BJ (cell line): ENCODE measurements around the gene METRNL. TPM values are rescaled to one million over a fixed set of nuclear protein-coding genes. Genes with fewer than 3 reads are reported as not detected.

Experiments used
- CTCF ChIA-PET: fragments of 350-600 bp; formaldehyde crosslinking; extraction: SDS; loops from one replicate; lab custom pipeline; 2021; ENCODE audit warnings: antibody characterized with exemption, inconsistent platforms; lab: Yijun Ruan, JAX
- POLR2A ChIA-PET: fragments of 300-600 bp; sonication (Branson Sonifier 250); formaldehyde crosslinking; extraction: SDS; loops from one replicate; lab custom pipeline; 2021; ENCODE audit warnings: antibody characterized with exemption; lab: Charles Lee
- DNase-seq: peaks from one replicate; pipeline ENCODE4 v3.0.0-alpha.2; 2011; ENCODE audit warnings: low read depth
- H3K27me3 ChIP-seq: 2 replicates; pipeline ENCODE4 v1.6.0; 2011; ENCODE audit warnings: low read length; ENCODE audit not compliant: control insufficient read depth, insufficient read depth
- H3K36me3 ChIP-seq: 2 replicates; pipeline ENCODE4 v1.5.1; 2011; ENCODE audit warnings: low read length; ENCODE audit not compliant: control insufficient read depth, insufficient read depth
- H3K4me3 ChIP-seq: 2 replicates; pipeline ENCODE4 v1.5.1; 2011; ENCODE audit warnings: low read depth, mild to moderate bottlenecking, control low read depth, low read length
- polyA plus RNA-seq: library from polyadenylated mRNA; depleted of rRNA; stranded (reverse); fragments of >200 nt; gene quantifications from 2 replicates; pipeline ENCODE4 v1.2.3, GENCODE V29; 2011
- TF ChIP-seq, protein P1 (sequence below): IDR thresholded peaks from 2 replicates; pipeline ENCODE4 v1.5.1; 2011; ENCODE audit warnings: low read depth, mild to moderate bottlenecking, control low read depth, inconsistent platforms, low read length, moderate library complexity; ENCODE audit not compliant: insufficient read depth

Gene METRNL
- polyA plus RNA-seq, 1 experiment = 63.2 TPM

DNA sequence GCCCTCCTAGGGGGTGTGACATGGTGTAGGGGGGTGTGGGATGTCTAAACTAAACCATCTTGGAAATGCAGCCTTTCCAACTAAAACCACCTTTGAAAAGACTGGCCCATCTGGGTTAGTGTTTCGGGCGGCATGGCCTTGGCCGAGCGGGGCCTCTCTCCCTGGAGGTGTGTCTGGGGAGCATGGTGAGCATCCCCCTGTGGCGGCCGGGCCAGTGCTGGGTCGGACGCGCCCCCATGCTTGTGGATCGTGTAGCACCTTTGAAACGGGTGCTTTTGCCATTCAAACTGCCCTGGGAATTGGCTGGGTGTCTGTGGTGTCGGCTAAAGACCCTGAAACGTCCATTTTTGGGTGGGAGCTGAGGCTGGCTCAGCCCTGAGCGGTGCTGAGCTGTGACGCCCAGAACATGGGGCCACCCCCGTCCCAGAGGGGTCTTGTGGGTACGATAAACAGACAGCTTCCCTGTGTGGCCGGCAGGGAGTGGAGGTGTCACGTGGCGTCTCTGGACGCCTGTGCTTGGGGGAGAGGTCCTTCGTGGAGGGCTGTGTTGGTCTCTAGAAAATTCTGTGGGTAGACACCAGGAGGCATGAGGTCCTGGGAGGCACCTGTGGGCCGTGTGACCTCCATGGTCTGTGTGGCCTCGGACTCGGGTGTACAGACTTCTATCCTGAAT, 6.3 kb downstream of the METRNL start:
- H3K4me3 ChIP-seq = no peak overlapping the region
- H3K36me3 ChIP-seq = peaks cover 31% of the 10 kb centered on the region
- POLR2A ChIA-PET = no interaction called here
- H3K27me3 ChIP-seq = no peaks in the 10 kb centered on the region
- CTCF ChIA-PET = interaction anchor here (0.9 kb wide), 1 partner anchor 304 kb away, joined by 3 read pairs; no protein-coding TSS in a partner anchor
- no peak for DNase-seq
- TF ChIP-seq, protein P1, sequence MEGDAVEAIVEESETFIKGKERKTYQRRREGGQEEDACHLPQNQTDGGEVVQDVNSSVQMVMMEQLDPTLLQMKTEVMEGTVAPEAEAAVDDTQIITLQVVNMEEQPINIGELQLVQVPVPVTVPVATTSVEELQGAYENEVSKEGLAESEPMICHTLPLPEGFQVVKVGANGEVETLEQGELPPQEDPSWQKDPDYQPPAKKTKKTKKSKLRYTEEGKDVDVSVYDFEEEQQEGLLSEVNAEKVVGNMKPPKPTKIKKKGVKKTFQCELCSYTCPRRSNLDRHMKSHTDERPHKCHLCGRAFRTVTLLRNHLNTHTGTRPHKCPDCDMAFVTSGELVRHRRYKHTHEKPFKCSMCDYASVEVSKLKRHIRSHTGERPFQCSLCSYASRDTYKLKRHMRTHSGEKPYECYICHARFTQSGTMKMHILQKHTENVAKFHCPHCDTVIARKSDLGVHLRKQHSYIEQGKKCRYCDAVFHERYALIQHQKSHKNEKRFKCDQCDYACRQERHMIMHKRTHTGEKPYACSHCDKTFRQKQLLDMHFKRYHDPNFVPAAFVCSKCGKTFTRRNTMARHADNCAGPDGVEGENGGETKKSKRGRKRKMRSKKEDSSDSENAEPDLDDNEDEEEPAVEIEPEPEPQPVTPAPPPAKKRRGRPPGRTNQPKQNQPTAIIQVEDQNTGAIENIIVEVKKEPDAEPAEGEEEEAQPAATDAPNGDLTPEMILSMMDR = no peak

DNA sequence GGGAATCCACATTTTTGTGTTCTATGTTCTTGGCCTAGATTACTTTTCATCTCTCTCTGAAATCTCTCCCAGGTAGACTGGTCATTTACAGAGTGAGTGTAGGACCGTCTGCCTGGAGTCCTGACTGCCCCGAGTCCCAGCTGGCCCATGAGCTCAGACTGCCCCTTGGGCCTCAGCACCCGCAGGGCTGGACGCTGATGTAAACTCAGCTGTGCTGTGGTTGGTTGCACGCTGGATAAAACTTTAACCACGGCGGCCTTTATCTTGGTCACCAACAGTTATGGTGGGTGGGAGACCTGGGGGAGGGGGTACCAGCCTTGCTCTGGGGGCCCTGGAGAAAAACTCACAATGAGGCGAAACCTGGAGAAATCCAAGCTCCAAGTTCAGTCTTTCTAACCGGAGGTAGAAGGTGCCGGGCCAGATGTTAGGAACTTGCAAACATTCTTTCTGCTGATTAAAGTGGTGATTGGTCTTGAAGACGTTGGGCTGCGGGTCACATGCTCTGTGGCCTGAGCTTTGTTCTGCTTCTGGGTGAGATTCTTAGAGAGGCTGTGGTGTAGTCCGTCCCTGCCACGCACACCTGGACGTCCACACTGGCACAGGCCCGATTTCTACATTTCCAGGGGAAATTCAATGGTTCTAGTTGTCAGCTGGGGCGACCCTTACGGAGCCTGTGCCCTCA, 6.9 kb downstream of the METRNL start:
- DNase-seq = no peak
- H3K27me3 ChIP-seq = no peaks in the 10 kb centered on the region
- TF ChIP-seq, protein P1 = no peak
- H3K36me3 ChIP-seq = peaks cover 31% of the 10 kb centered on the region
- no peak overlapping the region for H3K4me3 ChIP-seq
- POLR2A ChIA-PET = no interaction called here
- CTCF ChIA-PET = interaction anchor here (0.9 kb wide), 1 partner anchor 304 kb away, joined by 3 read pairs; no protein-coding TSS in a partner anchor

DNA sequence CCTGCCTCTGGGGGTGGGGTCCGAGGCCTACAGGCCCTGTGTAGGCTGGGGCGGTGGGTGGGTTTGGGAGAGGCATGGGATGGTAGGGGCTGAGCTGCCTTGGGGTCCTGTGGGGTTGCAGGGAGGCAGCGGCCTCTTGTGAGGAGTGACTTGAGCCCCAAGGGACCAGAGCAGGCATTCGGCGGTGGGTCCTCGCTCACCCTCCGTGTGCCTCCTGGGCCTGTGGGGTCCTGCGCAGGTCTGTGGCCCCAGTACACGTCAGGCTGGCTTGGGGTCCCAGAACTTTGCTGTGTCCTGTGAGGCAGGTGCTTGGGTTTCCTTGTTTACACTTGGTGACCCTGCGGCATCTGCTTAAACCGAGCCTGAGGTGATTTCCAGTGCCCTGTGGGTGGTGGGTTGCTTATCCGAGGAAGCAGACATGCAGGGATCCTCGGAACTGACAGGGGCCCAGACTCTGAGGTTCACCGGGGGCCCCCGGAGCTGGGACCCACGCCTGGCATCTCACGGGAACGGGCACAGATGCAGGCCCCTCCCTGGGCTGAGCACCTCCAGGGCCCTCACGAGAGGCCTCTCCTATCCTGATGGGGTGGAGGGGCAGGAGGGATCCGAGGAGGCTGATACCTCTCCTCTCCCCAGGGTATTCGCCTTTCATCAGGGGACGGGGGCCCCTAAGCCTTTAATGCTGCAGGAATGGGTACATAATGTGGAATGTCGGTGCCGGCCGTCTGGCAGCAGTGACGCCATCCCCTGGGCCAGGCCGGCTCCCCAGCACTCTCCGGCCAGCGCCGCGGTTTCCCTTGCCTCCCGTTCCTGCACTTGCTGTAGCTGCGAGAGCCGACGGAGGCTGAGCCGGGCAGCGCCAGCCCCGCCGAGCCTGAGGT, 7.7 kb downstream of the METRNL start:
- TF ChIP-seq, protein P1 = no peak
- no peak for DNase-seq
- Histone ChIP-seq H3K27me3 (no peaks in the 10 kb centered on the region), H3K36me3 (peaks cover 31% of the 10 kb centered on the region), H3K4me3 (no peak overlapping the region)
- CTCF ChIA-PET = no interaction called here
- POLR2A ChIA-PET = no interaction called here

DNA sequence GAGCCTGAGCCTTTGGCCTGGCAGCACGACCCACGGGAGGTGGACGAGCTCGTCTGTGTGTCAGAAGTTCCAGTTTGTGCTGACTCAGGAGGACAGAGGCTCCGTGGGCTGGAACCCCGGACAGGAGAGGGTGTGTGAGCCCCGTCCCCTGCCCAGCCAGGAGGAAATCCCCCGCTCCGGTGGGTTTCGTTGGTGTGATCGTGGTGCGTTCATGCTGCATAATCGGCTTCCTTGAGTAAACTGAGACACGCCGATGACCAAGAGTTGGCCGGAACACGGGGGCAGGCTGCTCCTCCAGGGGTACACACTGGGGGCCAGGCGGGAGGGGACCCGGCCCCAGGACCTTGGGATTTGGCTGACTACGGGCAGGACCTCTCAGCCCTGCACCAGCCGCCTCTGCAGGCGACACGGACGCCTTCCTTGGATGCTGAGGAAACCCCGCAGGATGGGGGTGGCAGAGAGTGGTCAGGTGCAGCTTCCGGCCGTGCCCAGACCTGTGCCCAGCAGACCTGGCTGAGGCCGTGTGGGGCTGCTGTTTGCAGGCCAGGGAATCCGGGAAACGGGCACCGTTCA, 8.5 kb downstream of the METRNL start:
- no peak for DNase-seq
- H3K4me3 ChIP-seq = no peak overlapping the region
- ChIA-PET CTCF (interaction anchor here (1.0 kb wide), 1 partner anchor 306 kb away, joined by 3 read pairs; no protein-coding TSS in a partner anchor), POLR2A (no interaction called here)
- peaks cover 33% of the 10 kb centered on the region for H3K36me3 ChIP-seq
- no peaks in the 10 kb centered on the region for H3K27me3 ChIP-seq
- TF ChIP-seq, protein P1 = no peak
